ENCODE results near the gene RFK. TPM values are rescaled to one million over a fixed set of nuclear protein-coding genes. Genes with fewer than 3 reads are reported as not detected.

The RFK gene
- total and polyA plus RNA-seq, 2 of the 13 experiments (the other 11 are each of a cell fraction or from before 2014, with no cell fraction given): 18.2 to 37.2 TPM

GRCh38 chr9:76394195-76394959, at the start of gene RFK (continued):
- TF ChIP-seq, protein P1, sequence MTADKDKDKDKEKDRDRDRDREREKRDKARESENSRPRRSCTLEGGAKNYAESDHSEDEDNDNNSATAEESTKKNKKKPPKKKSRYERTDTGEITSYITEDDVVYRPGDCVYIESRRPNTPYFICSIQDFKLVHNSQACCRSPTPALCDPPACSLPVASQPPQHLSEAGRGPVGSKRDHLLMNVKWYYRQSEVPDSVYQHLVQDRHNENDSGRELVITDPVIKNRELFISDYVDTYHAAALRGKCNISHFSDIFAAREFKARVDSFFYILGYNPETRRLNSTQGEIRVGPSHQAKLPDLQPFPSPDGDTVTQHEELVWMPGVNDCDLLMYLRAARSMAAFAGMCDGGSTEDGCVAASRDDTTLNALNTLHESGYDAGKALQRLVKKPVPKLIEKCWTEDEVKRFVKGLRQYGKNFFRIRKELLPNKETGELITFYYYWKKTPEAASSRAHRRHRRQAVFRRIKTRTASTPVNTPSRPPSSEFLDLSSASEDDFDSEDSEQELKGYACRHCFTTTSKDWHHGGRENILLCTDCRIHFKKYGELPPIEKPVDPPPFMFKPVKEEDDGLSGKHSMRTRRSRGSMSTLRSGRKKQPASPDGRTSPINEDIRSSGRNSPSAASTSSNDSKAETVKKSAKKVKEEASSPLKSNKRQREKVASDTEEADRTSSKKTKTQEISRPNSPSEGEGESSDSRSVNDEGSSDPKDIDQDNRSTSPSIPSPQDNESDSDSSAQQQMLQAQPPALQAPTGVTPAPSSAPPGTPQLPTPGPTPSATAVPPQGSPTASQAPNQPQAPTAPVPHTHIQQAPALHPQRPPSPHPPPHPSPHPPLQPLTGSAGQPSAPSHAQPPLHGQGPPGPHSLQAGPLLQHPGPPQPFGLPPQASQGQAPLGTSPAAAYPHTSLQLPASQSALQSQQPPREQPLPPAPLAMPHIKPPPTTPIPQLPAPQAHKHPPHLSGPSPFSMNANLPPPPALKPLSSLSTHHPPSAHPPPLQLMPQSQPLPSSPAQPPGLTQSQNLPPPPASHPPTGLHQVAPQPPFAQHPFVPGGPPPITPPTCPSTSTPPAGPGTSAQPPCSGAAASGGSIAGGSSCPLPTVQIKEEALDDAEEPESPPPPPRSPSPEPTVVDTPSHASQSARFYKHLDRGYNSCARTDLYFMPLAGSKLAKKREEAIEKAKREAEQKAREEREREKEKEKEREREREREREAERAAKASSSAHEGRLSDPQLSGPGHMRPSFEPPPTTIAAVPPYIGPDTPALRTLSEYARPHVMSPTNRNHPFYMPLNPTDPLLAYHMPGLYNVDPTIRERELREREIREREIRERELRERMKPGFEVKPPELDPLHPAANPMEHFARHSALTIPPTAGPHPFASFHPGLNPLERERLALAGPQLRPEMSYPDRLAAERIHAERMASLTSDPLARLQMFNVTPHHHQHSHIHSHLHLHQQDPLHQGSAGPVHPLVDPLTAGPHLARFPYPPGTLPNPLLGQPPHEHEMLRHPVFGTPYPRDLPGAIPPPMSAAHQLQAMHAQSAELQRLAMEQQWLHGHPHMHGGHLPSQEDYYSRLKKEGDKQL (CRISPR knock-in tag; IDR thresholded peaks at IDR 0.05; ENCODE audit: low read depth): no peak
- TF ChIP-seq PRPF4 (IDR thresholded peaks at IDR 0.05; ENCODE audit: low read depth, low read length, poor library complexity, severe bottlenecking): no peak
- peak; percentile 23; the same call in 1 of the 2 replicates for TF ChIP-seq ELF3 (CRISPR knock-in tag; IDR thresholded peaks at IDR 0.05)
- TF ChIP-seq NCOA5 (CRISPR knock-in tag; IDR thresholded peaks at IDR 0.05): no peak
- TF ChIP-seq KLF6 (CRISPR knock-in tag; IDR thresholded peaks at IDR 0.05): no peak
- no peak for TF ChIP-seq ZNF207 (IDR thresholded peaks at IDR 0.05; ENCODE audit: borderline replicate concordance)
- peak; percentile 18; the same call in 1 of the 2 replicates for TF ChIP-seq ZNF264 (CRISPR knock-in tag; IDR thresholded peaks at IDR 0.05)
- TF ChIP-seq, protein P2, sequence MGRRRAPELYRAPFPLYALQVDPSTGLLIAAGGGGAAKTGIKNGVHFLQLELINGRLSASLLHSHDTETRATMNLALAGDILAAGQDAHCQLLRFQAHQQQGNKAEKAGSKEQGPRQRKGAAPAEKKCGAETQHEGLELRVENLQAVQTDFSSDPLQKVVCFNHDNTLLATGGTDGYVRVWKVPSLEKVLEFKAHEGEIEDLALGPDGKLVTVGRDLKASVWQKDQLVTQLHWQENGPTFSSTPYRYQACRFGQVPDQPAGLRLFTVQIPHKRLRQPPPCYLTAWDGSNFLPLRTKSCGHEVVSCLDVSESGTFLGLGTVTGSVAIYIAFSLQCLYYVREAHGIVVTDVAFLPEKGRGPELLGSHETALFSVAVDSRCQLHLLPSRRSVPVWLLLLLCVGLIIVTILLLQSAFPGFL (CRISPR knock-in tag; IDR thresholded peaks at IDR 0.05): no peak
- TF ChIP-seq, protein P3, sequence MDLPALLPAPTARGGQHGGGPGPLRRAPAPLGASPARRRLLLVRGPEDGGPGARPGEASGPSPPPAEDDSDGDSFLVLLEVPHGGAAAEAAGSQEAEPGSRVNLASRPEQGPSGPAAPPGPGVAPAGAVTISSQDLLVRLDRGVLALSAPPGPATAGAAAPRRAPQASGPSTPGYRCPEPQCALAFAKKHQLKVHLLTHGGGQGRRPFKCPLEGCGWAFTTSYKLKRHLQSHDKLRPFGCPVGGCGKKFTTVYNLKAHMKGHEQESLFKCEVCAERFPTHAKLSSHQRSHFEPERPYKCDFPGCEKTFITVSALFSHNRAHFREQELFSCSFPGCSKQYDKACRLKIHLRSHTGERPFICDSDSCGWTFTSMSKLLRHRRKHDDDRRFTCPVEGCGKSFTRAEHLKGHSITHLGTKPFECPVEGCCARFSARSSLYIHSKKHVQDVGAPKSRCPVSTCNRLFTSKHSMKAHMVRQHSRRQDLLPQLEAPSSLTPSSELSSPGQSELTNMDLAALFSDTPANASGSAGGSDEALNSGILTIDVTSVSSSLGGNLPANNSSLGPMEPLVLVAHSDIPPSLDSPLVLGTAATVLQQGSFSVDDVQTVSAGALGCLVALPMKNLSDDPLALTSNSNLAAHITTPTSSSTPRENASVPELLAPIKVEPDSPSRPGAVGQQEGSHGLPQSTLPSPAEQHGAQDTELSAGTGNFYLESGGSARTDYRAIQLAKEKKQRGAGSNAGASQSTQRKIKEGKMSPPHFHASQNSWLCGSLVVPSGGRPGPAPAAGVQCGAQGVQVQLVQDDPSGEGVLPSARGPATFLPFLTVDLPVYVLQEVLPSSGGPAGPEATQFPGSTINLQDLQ (CRISPR knock-in tag; IDR thresholded peaks at IDR 0.05): no peak
- TF ChIP-seq ZNF337 (CRISPR knock-in tag; IDR thresholded peaks at IDR 0.05; ENCODE audit: borderline replicate concordance, low read depth): no peak
- no peak for TF ChIP-seq AGO1 (IDR thresholded peaks at IDR 0.05; ENCODE audit: low read depth, low read length, poor library complexity, severe bottlenecking)
- TF ChIP-seq NFKB2 (CRISPR knock-in tag; IDR thresholded peaks at IDR 0.05; ENCODE audit: borderline replicate concordance): peak; percentile 84; the same call in 1 of the 2 replicates
- no peak for TF ChIP-seq NBN (conservative IDR thresholded peaks at IDR 0.05)
- TF ChIP-seq ZNF605 (CRISPR knock-in tag; IDR thresholded peaks at IDR 0.05): no peak
- peak; percentile 87 for TF ChIP-seq ZNF790 (CRISPR knock-in tag; IDR thresholded peaks at IDR 0.05; ENCODE audit: borderline replicate concordance)
- TF ChIP-seq E2F2 (CRISPR knock-in tag; IDR thresholded peaks at IDR 0.05; ENCODE audit: borderline replicate concordance): no peak
- peak; percentile 38; the same call in 1 of the 2 replicates for TF ChIP-seq FOXC1 (CRISPR knock-in tag; IDR thresholded peaks at IDR 0.05; ENCODE audit: borderline replicate concordance)
- TF ChIP-seq ZFX (CRISPR knock-in tag; IDR thresholded peaks at IDR 0.05; ENCODE audit: low read depth): peak; percentile 85
- 0 out of 2 replicates have a peak, but pooled peaks have one; percentile 37 for TF ChIP-seq ZNF850 (CRISPR knock-in tag; conservative IDR thresholded peaks at IDR 0.05)

Measured in HepG2 (cell line).